GM23338 (cell line): ENCODE data around the gene GGNBP2. TPM values are rescaled to one million over a fixed set of nuclear protein-coding genes. Genes with fewer than 3 reads are reported as not detected.

Source experiments
- ATAC-seq: fragments of 200-7000 bp; cut with Tn5 transposase; 3 replicates; pipeline ENCODE4 v1.9.1; 2020
- DNase-seq: peaks from one replicate; pipeline ENCODE4 v3.0.0-alpha.2; 2015; ENCODE audit warnings: low spot score
- H2AFZ ChIP-seq: fragments of 200-600 bp; sonication (generic); 2 replicates; pipeline ENCODE4 v1.8.0; 2016; ENCODE audit warnings: antibody characterized with exemption, mild to moderate bottlenecking, moderate library complexity
- H3F3A ChIP-seq: fragments of 200-600 bp; sonication (generic); replicated peaks from 2 replicates; pipeline ENCODE4 v1.8.0; 2017; ENCODE audit warnings: antibody characterized with exemption, mixed run types, low read depth
- H3K27ac ChIP-seq: fragments of 200-600 bp; sonication (generic); 2 replicates; pipeline ENCODE4 v1.6.1; 2016; ENCODE audit warnings: low read depth
- H3K27me3 ChIP-seq: fragments of 200-600 bp; sonication (generic); 2 replicates; pipeline ENCODE4 v1.8.0; 2016; ENCODE audit warnings: mild to moderate bottlenecking, mixed run types, moderate library complexity; ENCODE audit not compliant: insufficient read depth
- H3K36me3 ChIP-seq: fragments of 200-600 bp; sonication (generic); 2 replicates; pipeline ENCODE4 v1.8.0; 2016; ENCODE audit warnings: mild to moderate bottlenecking; ENCODE audit not compliant: insufficient read depth
- H3K4me1 ChIP-seq: fragments of 200-600 bp; sonication (generic); 2 replicates; pipeline ENCODE4 v1.8.0; 2016; ENCODE audit warnings: mild to moderate bottlenecking, moderate library complexity; ENCODE audit not compliant: insufficient read depth
- H3K4me2 ChIP-seq: fragments of 200-600 bp; sonication (generic); 2 replicates; pipeline ENCODE4 v1.7.1; 2017; ENCODE audit warnings: mixed run types
- H3K4me3 ChIP-seq: fragments of 200-600 bp; sonication (generic); 2 replicates; pipeline ENCODE4 v1.6.1; 2016; ENCODE audit warnings: mixed run types
- H3K79me2 ChIP-seq: fragments of 200-600 bp; sonication (generic); replicated peaks from 2 replicates; pipeline ENCODE4 v1.8.0; 2017; ENCODE audit warnings: mild to moderate bottlenecking; ENCODE audit not compliant: insufficient read depth
- H3K9me2 ChIP-seq: fragments of 200-600 bp; sonication (generic); 2 replicates; pipeline ENCODE4 v1.8.0; 2017; ENCODE audit not compliant: insufficient read depth
- H4K20me1 ChIP-seq: fragments of 200-600 bp; sonication (generic); replicated peaks from 2 replicates; pipeline ENCODE4 v1.8.0; 2017; ENCODE audit warnings: mild to moderate bottlenecking; ENCODE audit not compliant: insufficient read depth
- H3K27ac Mint-ChIP-seq: 2 replicates; pipeline ENCODE4 v1.8.0; 2020; ENCODE audit warnings: inconsistent platforms, mild to moderate bottlenecking, moderate library complexity, mixed read lengths
- H3K27me3 Mint-ChIP-seq: 3 replicates; pipeline ENCODE4 v1.8.0; 2022; ENCODE audit warnings: low read depth, mild to moderate bottlenecking, moderate library complexity, mixed read lengths, inconsistent platforms; ENCODE audit not compliant: insufficient read depth, poor library complexity
- H3K36me3 Mint-ChIP-seq: 3 replicates; pipeline ENCODE4 v1.8.0; 2021; ENCODE audit warnings: low read depth, mild to moderate bottlenecking, inconsistent platforms, moderate library complexity, mixed read lengths
- H3K4me1 Mint-ChIP-seq: 3 replicates; pipeline ENCODE4 v1.8.0; 2020; ENCODE audit warnings: mild to moderate bottlenecking, inconsistent platforms, mixed read lengths
- H3K4me3 Mint-ChIP-seq: 3 replicates; pipeline ENCODE4 v1.8.0; 2021; ENCODE audit warnings: moderate library complexity, mild to moderate bottlenecking, inconsistent platforms, mixed read lengths
- H3K9me3 Mint-ChIP-seq: 3 replicates; pipeline ENCODE4 v1.8.0; 2020; ENCODE audit warnings: moderate library complexity, mild to moderate bottlenecking, inconsistent platforms, mixed read lengths
- CREB1 ChIP-seq: fragments of 250-450 bp; sonication (Bioruptor Pico); IDR thresholded peaks from 2 replicates; pipeline ENCODE4 v1.5.0; 2020; ENCODE audit warnings: low read depth, mild to moderate bottlenecking, moderate library complexity
- CTCF ChIP-seq, 2 experiments: fragments of 200-600 bp in 1 of 2; sonication (generic) in 1 of 2; conservative IDR thresholded peaks; 2 replicates each; pipeline versions ENCODE4 v1.5.1 to v1.6.1; 2016 to 2017; ENCODE audit warnings: antibody characterized with exemption in 2 of 2, low read depth in 2 of 2, mild to moderate bottlenecking in 2 of 2, moderate library complexity in 1 of 2
- EZH2 ChIP-seq: fragments of 200-600 bp; sonication (generic); IDR thresholded peaks from one replicate; pipeline ENCODE4 v1.8.0; 2017; ENCODE audit warnings: antibody characterized with exemption, mild to moderate bottlenecking, low read depth; ENCODE audit not compliant: unreplicated experiment
- EZH2phosphoT487 ChIP-seq: fragments of 200-600 bp; sonication (generic); IDR thresholded peaks from one replicate; pipeline ENCODE4 v1.8.1; 2018; ENCODE audit warnings: antibody characterized with exemption; ENCODE audit not compliant: unreplicated experiment
- JUNB ChIP-seq: IDR thresholded peaks from one replicate; pipeline ENCODE4 v1.6.1; 2016; ENCODE audit warnings: antibody characterized with exemption; ENCODE audit not compliant: unreplicated experiment
- NANOG ChIP-seq: IDR thresholded peaks from 2 replicates; pipeline ENCODE4 v1.6.1; 2016; ENCODE audit warnings: antibody characterized with exemption, borderline replicate concordance
- POLR2AphosphoS5 ChIP-seq: IDR thresholded peaks from 2 replicates; pipeline ENCODE4 v1.6.1; 2016; ENCODE audit warnings: antibody characterized with exemption, low read depth
- REST ChIP-seq: IDR thresholded peaks from one replicate; pipeline ENCODE4 v1.6.1; 2018; ENCODE audit warnings: antibody characterized with exemption; ENCODE audit not compliant: unreplicated experiment
- STAT1 ChIP-seq: IDR thresholded peaks from one replicate; pipeline ENCODE4 v1.6.1; 2016; ENCODE audit warnings: antibody characterized with exemption; ENCODE audit not compliant: unreplicated experiment
- ZNF114 ChIP-seq: fragments of 250-450 bp; sonication (Bioruptor Pico); IDR thresholded peaks from 2 replicates; pipeline ENCODE4 v1.5.0; 2020; ENCODE audit warnings: mild to moderate bottlenecking, moderate library complexity
- ZNF331 ChIP-seq: fragments of 250-450 bp; sonication (Bioruptor Pico); IDR thresholded peaks from 2 replicates; pipeline ENCODE4 v1.5.0; 2020; ENCODE audit warnings: low read depth, mild to moderate bottlenecking, moderate library complexity
- ZNF462 ChIP-seq: fragments of 250-450 bp; sonication (Bioruptor Pico); IDR thresholded peaks from 2 replicates; pipeline ENCODE4 v1.5.0; 2020; ENCODE audit warnings: mild to moderate bottlenecking, moderate library complexity
- polyA plus RNA-seq: library from polyadenylated mRNA; unstranded; fragments of >200 nt; fragmentation: Nextera tagmentation; extraction: Ambion mirVana; gene quantifications from 2 replicates; pipeline ENCODE4 v1.2.1, GENCODE V29; 2016
- total RNA-seq: library from RNA; depleted of rRNA; stranded (reverse); fragments of >200 nt; shearing (Covaris generic); gene quantifications from 2 replicates; pipeline ENCODE4 v1.2.3, GENCODE V29; 2014
- TF ChIP-seq, protein P1 (sequence below): IDR thresholded peaks from 2 replicates; pipeline ENCODE4 v1.6.1; 2016; ENCODE audit warnings: antibody characterized with exemption

The GGNBP2 gene
- total and polyA plus RNA-seq, 2 experiments from 2014 or later, result 40.7 to 41.2 TPM

DNA sequence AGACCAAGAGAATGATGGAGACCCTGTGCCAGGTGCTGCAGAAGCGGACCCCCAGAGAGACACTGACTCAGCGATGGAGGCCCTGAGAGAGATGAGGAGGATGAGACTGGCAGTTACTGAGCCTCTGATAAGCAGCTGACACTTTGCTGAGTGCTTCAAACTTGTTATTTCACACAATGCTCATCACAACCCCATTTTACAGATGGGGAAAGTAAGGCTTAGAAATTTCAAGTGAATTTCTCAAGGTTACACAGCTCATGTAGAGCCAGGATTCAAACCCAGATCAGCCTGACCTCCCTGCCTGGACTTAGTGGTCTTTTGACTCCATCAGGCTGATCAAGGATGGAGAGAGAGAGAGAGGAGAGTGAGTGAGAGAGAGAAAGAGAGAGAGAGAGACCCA, 83.9 kb downstream of the GGNBP2 start:
- peaks cover 26% of the 10 kb centered on the region for H3K4me1 Mint-ChIP-seq
- Histone ChIP-seq H3K36me3 (no peaks in the 10 kb centered on the region), H3K4me2 (no peak overlapping the region), H3K79me2 (no peaks in the 10 kb centered on the region), H3K9me2 (no peaks in the 10 kb centered on the region), H3K4me1 (peaks cover 17% of the 10 kb centered on the region), H3F3A (peaks cover 6% of the 10 kb centered on the region; the same call in 1 of the 2 replicates), H3K27me3 (no peaks in the 10 kb centered on the region; the same call in 1 of the 2 replicates), H4K20me1 (no peaks in the 10 kb centered on the region; the same call in 1 of the 2 replicates), H2AFZ (no peak overlapping the region), H3K27ac (no peak overlapping the region), H3K4me3 (no peak overlapping the region)
- H3K4me3 Mint-ChIP-seq, result no peak overlapping the region
- H3K36me3 Mint-ChIP-seq, result no peaks in the 10 kb centered on the region
- H3K9me3 Mint-ChIP-seq, result no peaks in the 10 kb centered on the region
- DNase-seq, result no peak
- ATAC-seq, result no peak
- H3K27me3 Mint-ChIP-seq, result peaks cover 26% of the 10 kb centered on the region
- H3K27ac Mint-ChIP-seq, result no peak overlapping the region
- no peak for TF ChIP-seq ZNF114 (CRISPR knock-in tag)
- TF ChIP-seq EZH2phosphoT487, result no peak
- TF ChIP-seq, protein P1, sequence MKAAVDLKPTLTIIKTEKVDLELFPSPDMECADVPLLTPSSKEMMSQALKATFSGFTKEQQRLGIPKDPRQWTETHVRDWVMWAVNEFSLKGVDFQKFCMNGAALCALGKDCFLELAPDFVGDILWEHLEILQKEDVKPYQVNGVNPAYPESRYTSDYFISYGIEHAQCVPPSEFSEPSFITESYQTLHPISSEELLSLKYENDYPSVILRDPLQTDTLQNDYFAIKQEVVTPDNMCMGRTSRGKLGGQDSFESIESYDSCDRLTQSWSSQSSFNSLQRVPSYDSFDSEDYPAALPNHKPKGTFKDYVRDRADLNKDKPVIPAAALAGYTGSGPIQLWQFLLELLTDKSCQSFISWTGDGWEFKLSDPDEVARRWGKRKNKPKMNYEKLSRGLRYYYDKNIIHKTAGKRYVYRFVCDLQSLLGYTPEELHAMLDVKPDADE, result no peak
- no peak for TF ChIP-seq ZNF462 (CRISPR knock-in tag)
- no peak for TF ChIP-seq REST
- no peak for TF ChIP-seq ZNF331
- no peak for TF ChIP-seq NANOG
- TF ChIP-seq EZH2, result no peak
- TF ChIP-seq JUNB, result no peak
- no peak for TF ChIP-seq POLR2AphosphoS5
- TF ChIP-seq CREB1, result no peak
- no peak for TF ChIP-seq CTCF (conservative IDR thresholded peaks at IDR 0.05; ENCODE audit: low read depth in 2 of 2)
- TF ChIP-seq STAT1, result no peak
